ENCODE data around the gene FAN1. TPM values are rescaled to one million over a fixed set of nuclear protein-coding genes. Genes with fewer than 3 reads are reported as not detected.

FAN1 gene
- total and polyA plus RNA-seq, 4 donors = 7.3 to 23.0 (median 11.3) TPM

GRCh38 chr15:30895461-30896210 is 8.1 kb upstream of the FAN1 start:
- no peak for ATAC-seq (ENCODE audit: insufficient read depth, low FRiP score)
- WGBS, 2 donors = 94% methylated on average over 33 of the region's 33 CpGs
- no peak overlapping the region for H3K9ac ChIP-seq (ENCODE audit: insufficient read depth in 1 of 2, low read length in 2 of 2)
- no peaks in the 10 kb centered on the region for H3K36me3 ChIP-seq (ENCODE audit: control insufficient read depth in 4 of 4, insufficient read depth in 4 of 4, low read length in 4 of 4)
- DNase-seq = no peak
- no peaks in the 10 kb centered on the region for H3K27me3 ChIP-seq (ENCODE audit: control insufficient read depth in 3 of 3, insufficient read depth in 3 of 3, low read length in 2 of 3)
- TF ChIP-seq CTCF (IDR thresholded peaks at IDR 0.05; ENCODE audit: control extremely low read depth, extremely low read depth) = no peak
- H3K4me1 ChIP-seq (ENCODE audit: control insufficient read depth in 5 of 5, insufficient read depth in 5 of 5, low read length in 5 of 5) = no peaks in the 10 kb centered on the region
- no peak overlapping the region for H3K27ac ChIP-seq (ENCODE audit: low read depth in 1 of 2, low read length in 1 of 2)
- H3K4me3 ChIP-seq = no peak overlapping the region
- H3K9me3 ChIP-seq (ENCODE audit: control insufficient read depth in 4 of 4, insufficient read depth in 3 of 4, low read length in 3 of 4) = no peaks in the 10 kb centered on the region

GRCh38 chr15:30896211-30896606 is 7.5 kb upstream of the FAN1 start:
- H3K9me3 ChIP-seq (ENCODE audit: control insufficient read depth in 4 of 4, insufficient read depth in 3 of 4, low read length in 3 of 4) = no peaks in the 10 kb centered on the region
- no peak overlapping the region for H3K4me3 ChIP-seq
- no peak for ATAC-seq (ENCODE audit: insufficient read depth, low FRiP score)
- no peaks in the 10 kb centered on the region for H3K36me3 ChIP-seq (ENCODE audit: control insufficient read depth in 4 of 4, insufficient read depth in 4 of 4, low read length in 4 of 4)
- TF ChIP-seq CTCF (IDR thresholded peaks at IDR 0.05; ENCODE audit: control extremely low read depth, extremely low read depth) = no peak
- no peak overlapping the region for H3K9ac ChIP-seq (ENCODE audit: insufficient read depth in 1 of 2, low read length in 2 of 2)
- no peak for DNase-seq
- WGBS, 2 donors = 88 to 98% methylated on average over 9 to 12 of the region's 12 CpGs
- H3K4me1 ChIP-seq (ENCODE audit: control insufficient read depth in 5 of 5, insufficient read depth in 5 of 5, low read length in 5 of 5) = no peaks in the 10 kb centered on the region
- H3K27me3 ChIP-seq (ENCODE audit: control insufficient read depth in 3 of 3, insufficient read depth in 3 of 3, low read length in 2 of 3) = no peaks in the 10 kb centered on the region
- H3K27ac ChIP-seq (ENCODE audit: low read depth in 1 of 2, low read length in 1 of 2) = no peak overlapping the region

- Histone ChIP-seq H3K9ac (ENCODE audit: insufficient read depth in 1 of 2, low read length in 2 of 2) (no peak overlapping the region), H3K36me3 (ENCODE audit: control insufficient read depth in 4 of 4, insufficient read depth in 4 of 4, low read length in 4 of 4) (no peaks in the 10 kb centered on the region), H3K27me3 (ENCODE audit: control insufficient read depth in 3 of 3, insufficient read depth in 3 of 3, low read length in 2 of 3) (no peaks in the 10 kb centered on the region), H3K4me1 (ENCODE audit: control insufficient read depth in 5 of 5, insufficient read depth in 5 of 5, low read length in 5 of 5) (peaks cover 0 to 12% (median 3%) of the 10 kb centered on the region in 5 donors), H3K4me3 (no peak overlapping the region), H3K27ac (ENCODE audit: low read depth in 1 of 2, low read length in 1 of 2) (no peak overlapping the region), H3K9me3 (ENCODE audit: control insufficient read depth in 4 of 4, insufficient read depth in 3 of 4, low read length in 3 of 4) (no peaks in the 10 kb centered on the region)
- DNase-seq (no peak), ATAC-seq (ENCODE audit: insufficient read depth, low FRiP score) (no peak)
- WGBS, 2 donors = 93 to 97% methylated on average over 1 of the region's 1 CpG
- no peak for TF ChIP-seq CTCF (IDR thresholded peaks at IDR 0.05; ENCODE audit: control extremely low read depth, extremely low read depth)
These were observed 1.8 kb upstream of the FAN1 start for GRCh38 chr15:30901889-30902288.
